Right lobe of liver (tissue), 6 donors: ENCODE measurements around the gene GAS2L2. TPM values are rescaled to one million over a fixed set of nuclear protein-coding genes. Genes with fewer than 3 reads are reported as not detected.

Source experiments
- ATAC-seq, 4 donors: fragments of 200-7000 bp; cut with Tn5 transposase; one replicate each; pipeline ENCODE4 v1.9.1; 2020; ENCODE audit warnings: mild to moderate bottlenecking in 4 of 4, moderate library complexity in 4 of 4
- DNase-seq, 3 donors: peaks; one replicate each; pipeline ENCODE4 v3.0.0-alpha.2; 2020
- H3K27ac ChIP-seq, 3 donors: fragments of 200-600 bp; one replicate each; pipeline ENCODE4 v1.8.0; 2022
- H3K27me3 ChIP-seq, 2 donors: fragments of 200-600 bp; one replicate each; pipeline ENCODE4 v1.8.0; 2022
- H3K36me3 ChIP-seq, 4 donors: fragments of 200-600 bp; sonication (generic) in 1 of 4; one replicate each; pipeline versions ENCODE4 v1.5.1 to v1.8.0; 2017 to 2022; ENCODE audit warnings: control low read depth in 1 of 4
- H3K4me1 ChIP-seq, 4 donors: fragments of 200-600 bp; sonication (generic) in 1 of 4; one replicate each; pipeline versions ENCODE4 v1.5.1 to v1.8.0; 2017 to 2022; ENCODE audit warnings: control low read depth in 1 of 4
- H3K4me3 ChIP-seq, 3 donors: fragments of 200-600 bp; one replicate each; pipeline ENCODE4 v1.8.0; 2022
- H3K9me3 ChIP-seq, 4 donors: fragments of 200-600 bp; sonication (generic) in 1 of 4; one replicate each; pipeline versions ENCODE4 v1.5.1 to v1.8.0; 2017 to 2022; ENCODE audit warnings: control low read depth in 1 of 4
- POLR2A ChIP-seq: fragments of 450-650 bp; IDR thresholded peaks from one replicate; pipeline ENCODE4 v1.6.1; 2017; ENCODE audit warnings: antibody characterized with exemption, mild to moderate bottlenecking
- WGBS: methylation state at CpG from one replicate; pipeline ENCODE4 v1.1.6; 2018; ENCODE audit warnings: low coverage, low lambda C conversion rate; ENCODE audit not compliant: insufficient coverage; ENCODE audit errors: missing lambda C conversion rate; 5-methylcytosine and 5-hydroxymethylcytosine counted together
- intact Hi-C, 2 donors: fragments of 100-400 bp; cut with DNase I; formaldehyde crosslinking; loops; one replicate each; pipeline versions ENCODE4 v1.11.2 to v1.14.1; 2022
- total RNA-seq, 6 experiments: library from RNA; depleted of rRNA in 2 of 6; stranded (reverse); fragments of >200 nt in 2 of 6; fragmentation: NEBNext Ultra II Directional in 3 of 6; extraction: Animal tissue kit (Norgen Biotek cat#: 25700) in 3 of 6; gene quantifications; one replicate each; pipeline versions ENCODE4 v1.1.0 to v1.2.4, GENCODE V29; 2016 to 2023
- TF ChIP-seq, protein P1 (sequence below), 4 donors: fragments of 200-600 bp in 3 of 4; fragments of 450-650 bp in 1 of 4; IDR thresholded peaks; one replicate each; pipeline versions ENCODE4 v1.5.1 to v1.8.0; 2016 to 2022; ENCODE audit warnings: antibody characterized with exemption in 4 of 4, mild to moderate bottlenecking in 2 of 4
- donor health status: DM: no; HTN: yes; CAD: no.
- donor health status: DM: no; HTN: no; CAD: no.
- donor health status: DM: no; HTN: no; CAD: no.
- donor health status: DM: no; HTN: yes; CAD: no.
- donor health status: DM: no; HTN: yes; CAD: no.

Gene GAS2L2
- total RNA-seq, 6 experiments from 2014 or later: not detected

DNA sequence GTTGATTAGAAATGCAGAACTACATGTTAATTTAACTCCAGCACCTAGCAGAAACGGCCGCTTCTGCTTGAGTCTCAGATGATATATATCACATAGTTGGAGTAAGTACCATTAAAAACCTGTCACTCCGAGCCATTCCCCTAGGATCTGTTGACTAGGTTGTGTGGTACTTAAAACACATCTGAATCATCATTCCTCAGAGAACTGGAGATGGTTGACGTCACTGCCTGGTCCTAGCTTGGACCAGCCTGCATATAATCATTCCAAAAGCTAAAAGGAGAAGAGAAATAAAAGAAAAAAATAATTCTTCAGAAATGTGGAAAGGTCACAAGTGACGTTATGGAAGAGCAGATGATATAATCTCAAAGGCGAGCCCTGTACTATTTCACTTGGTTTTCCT, 52.9 kb downstream of the GAS2L2 start:
- TF ChIP-seq POLR2A: no peak
- TF ChIP-seq, protein P1, sequence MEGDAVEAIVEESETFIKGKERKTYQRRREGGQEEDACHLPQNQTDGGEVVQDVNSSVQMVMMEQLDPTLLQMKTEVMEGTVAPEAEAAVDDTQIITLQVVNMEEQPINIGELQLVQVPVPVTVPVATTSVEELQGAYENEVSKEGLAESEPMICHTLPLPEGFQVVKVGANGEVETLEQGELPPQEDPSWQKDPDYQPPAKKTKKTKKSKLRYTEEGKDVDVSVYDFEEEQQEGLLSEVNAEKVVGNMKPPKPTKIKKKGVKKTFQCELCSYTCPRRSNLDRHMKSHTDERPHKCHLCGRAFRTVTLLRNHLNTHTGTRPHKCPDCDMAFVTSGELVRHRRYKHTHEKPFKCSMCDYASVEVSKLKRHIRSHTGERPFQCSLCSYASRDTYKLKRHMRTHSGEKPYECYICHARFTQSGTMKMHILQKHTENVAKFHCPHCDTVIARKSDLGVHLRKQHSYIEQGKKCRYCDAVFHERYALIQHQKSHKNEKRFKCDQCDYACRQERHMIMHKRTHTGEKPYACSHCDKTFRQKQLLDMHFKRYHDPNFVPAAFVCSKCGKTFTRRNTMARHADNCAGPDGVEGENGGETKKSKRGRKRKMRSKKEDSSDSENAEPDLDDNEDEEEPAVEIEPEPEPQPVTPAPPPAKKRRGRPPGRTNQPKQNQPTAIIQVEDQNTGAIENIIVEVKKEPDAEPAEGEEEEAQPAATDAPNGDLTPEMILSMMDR (IDR thresholded peaks at IDR 0.05): no peak
- Histone ChIP-seq H3K27me3 (no peaks in the 10 kb centered on the region), H3K27ac (no peak overlapping the region), H3K4me3 (no peak overlapping the region), H3K9me3 (no peaks in the 10 kb centered on the region), H3K36me3 (no peaks in the 10 kb centered on the region), H3K4me1 (no peaks in the 10 kb centered on the region)
- no peak for DNase-seq
- intact Hi-C loops: no loop called here
- WGBS: 97% methylated on average over 6 of the region's 6 CpGs
- ATAC-seq: no peak

DNA sequence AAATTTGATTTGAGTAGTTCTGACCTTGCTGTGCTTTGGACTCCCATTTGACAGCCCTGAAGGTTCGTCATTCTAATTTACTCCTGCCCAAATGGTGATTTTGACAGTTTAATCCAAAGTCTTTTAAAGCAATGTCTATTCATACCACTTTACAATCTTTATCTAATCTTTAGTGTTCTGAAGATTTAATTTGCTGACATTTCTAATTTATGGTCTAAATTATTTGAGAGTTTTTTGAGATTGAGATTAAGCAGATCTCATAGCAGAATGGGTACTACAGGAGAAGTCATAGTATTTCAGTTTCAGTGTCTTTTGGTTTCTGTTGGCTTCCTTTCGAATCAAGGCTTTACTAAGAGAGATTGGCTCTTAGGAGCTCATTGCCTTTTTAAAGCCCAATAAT, 54.2 kb downstream of the GAS2L2 start:
- Histone ChIP-seq H3K9me3 (no peaks in the 10 kb centered on the region), H3K27ac (no peak overlapping the region), H3K27me3 (no peaks in the 10 kb centered on the region), H3K4me1 (no peaks in the 10 kb centered on the region), H3K36me3 (no peaks in the 10 kb centered on the region), H3K4me3 (no peak overlapping the region)
- DNase-seq (no peak), ATAC-seq (no peak)
- WGBS: 95% methylated on average over 2 of the region's 2 CpGs
- intact Hi-C loops: no loop called here
- no peak for TF ChIP-seq POLR2A
- TF ChIP-seq, protein P1 (IDR thresholded peaks at IDR 0.05): no peak

DNA sequence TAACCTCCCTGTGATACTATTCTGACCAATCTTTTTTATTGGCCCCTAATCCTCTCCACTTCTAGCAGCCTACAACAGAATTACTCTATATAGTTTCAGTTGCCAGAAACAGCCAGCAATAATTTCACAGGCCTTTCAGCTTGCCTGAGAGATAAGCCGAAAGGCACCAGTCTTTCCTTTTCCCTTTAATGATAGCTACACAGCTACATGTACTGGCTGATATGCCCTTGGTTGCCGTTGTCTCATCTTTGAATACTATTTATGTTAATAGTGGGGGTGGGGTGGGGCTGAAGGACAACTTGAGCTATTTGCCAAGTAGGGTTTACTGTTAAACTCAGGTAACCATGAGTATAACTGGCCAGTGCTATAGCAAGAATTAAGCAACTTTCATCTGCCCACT, 57.4 kb downstream of the GAS2L2 start:
- ATAC-seq (peak in 2 of 4 donors; percentile 13 to 46), DNase-seq (no peak)
- no peaks in the 10 kb centered on the region for H3K4me1 ChIP-seq
- intact Hi-C loops: no loop called here
- TF ChIP-seq, protein P1 (IDR thresholded peaks at IDR 0.05): no peak
- no peak for TF ChIP-seq POLR2A
- no peaks in the 10 kb centered on the region for H3K9me3 ChIP-seq
- no peaks in the 10 kb centered on the region for H3K27me3 ChIP-seq
- H3K27ac ChIP-seq: no peak overlapping the region
- H3K4me3 ChIP-seq: no peak overlapping the region
- 69% methylated on average over 2 of the region's 2 CpGs for WGBS
- no peaks in the 10 kb centered on the region for H3K36me3 ChIP-seq

DNA sequence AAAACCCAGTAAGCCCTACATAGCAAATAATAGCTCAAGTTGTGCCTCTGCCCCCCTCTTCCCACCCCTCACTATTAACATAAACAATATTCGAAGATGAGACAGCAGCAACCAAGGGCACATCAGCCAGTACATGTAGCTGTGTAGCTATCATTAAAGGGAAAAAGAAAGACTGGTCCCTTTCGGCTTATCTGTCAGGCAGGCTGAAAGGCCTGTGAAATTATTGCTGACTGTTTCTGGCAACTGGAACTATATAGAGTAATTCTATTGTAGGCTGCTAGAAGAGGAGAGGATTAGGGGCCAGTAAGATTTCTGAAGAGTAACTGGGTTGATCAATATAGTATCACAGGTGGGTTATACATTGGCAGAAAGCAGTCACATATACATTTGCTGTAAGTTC, 58.1 kb downstream of the GAS2L2 start:
- no peaks in the 10 kb centered on the region for H3K27me3 ChIP-seq
- no peak for ATAC-seq
- no peak for DNase-seq

More for the DNA sequence above, 58.1 kb downstream of the GAS2L2 start:
- H3K36me3 ChIP-seq: no peaks in the 10 kb centered on the region
- no peaks in the 10 kb centered on the region for H3K9me3 ChIP-seq
- WGBS: 69% methylated on average over 2 of the region's 2 CpGs
- no peak overlapping the region for H3K27ac ChIP-seq
- intact Hi-C loops: no loop called here
- H3K4me3 ChIP-seq: no peak overlapping the region
- TF ChIP-seq, protein P1 (IDR thresholded peaks at IDR 0.05): no peak
- TF ChIP-seq POLR2A: no peak
- no peaks in the 10 kb centered on the region for H3K4me1 ChIP-seq

Other genes starting within 250 kb of the GAS2L2 start
- 1 to 10 TPM in 1 of 6 experiments, under 1 TPM in 4, not detected in 1; 0.32 to 2.6 (median 0.69) TPM for gene SLFN12L, start 215.6 kb downstream of the GAS2L2 start, total RNA-seq
- gene SLFN14, start 192.4 kb downstream of the GAS2L2 start, total RNA-seq: under 1 TPM in 2 of 6 experiments, not detected in 4; 0.12 to 0.42 TPM
- 1 to 10 TPM; 2.9 to 6.4 (median 4.3) TPM for gene PEX12, start 174.7 kb downstream of the GAS2L2 start, total RNA-seq
- 10 to 100 TPM; 33.8 to 62.7 (median 40.8) TPM for gene AP2B1, start 165.9 kb downstream of the GAS2L2 start, total RNA-seq
- 1 to 10 TPM in 5 of 6 experiments, under 1 TPM in 1; 0.31 to 2.8 (median 2.3) TPM for gene RASL10B, start 21.6 kb downstream of the GAS2L2 start, total RNA-seq
- not detected for gene C17orf50, start 7.6 kb upstream of the GAS2L2 start, total RNA-seq
- gene MMP28, start 42.4 kb upstream of the GAS2L2 start, total RNA-seq: under 1 TPM in 3 of 6 experiments, not detected in 3; 0.22 to 0.28 (median 0.25) TPM
- 10 to 100 TPM; 41.3 to 75.8 (median 65.4) TPM for gene TAF15, start 56.2 kb upstream of the GAS2L2 start, total RNA-seq
- not detected for gene HEATR9, start 115.7 kb upstream of the GAS2L2 start, total RNA-seq
- 1 to 10 TPM in 5 of 6 experiments, under 1 TPM in 1; 0.53 to 3.4 (median 2.5) TPM for gene CCL5, start 127.1 kb upstream of the GAS2L2 start, total RNA-seq
- gene RDM1, start 177.5 kb upstream of the GAS2L2 start, total RNA-seq: not detected
- gene LYZL6, start 190.5 kb upstream of the GAS2L2 start, total RNA-seq: not detected
- 10 to 100 TPM; 26.5 to 52.6 (median 36.5) TPM for gene CCL16, start 228.3 kb upstream of the GAS2L2 start, total RNA-seq
- gene CCL14, start 233.5 kb upstream of the GAS2L2 start, total RNA-seq: 100 to 1,000 TPM in 1 of 6 experiments, 10 to 100 TPM in 4, 1 to 10 TPM in 1; 8.9 to 130 (median 30.7) TPM
- 10 to 100 TPM; 11.0 to 19.2 (median 16.2) TPM for gene CCL15, start 248.3 kb upstream of the GAS2L2 start, total RNA-seq